Astrocyte (in vitro differentiated cells and primary cell): ENCODE data around the gene LCLAT1.
"Not testable (repeated sequence)": the region's sequence is repeated elsewhere in the genome, so short reads cannot be mapped to it uniquely, and the experiment has no call there.

Experiments used
- CTCF ChIP-seq: IDR thresholded peaks from 2 replicates; pipeline ENCODE4 v1.5.1; 2011; ENCODE audit warnings: low read depth, mild to moderate bottlenecking, inconsistent platforms, low read length, moderate library complexity; ENCODE audit not compliant: insufficient read depth
- EZH2 ChIP-seq: IDR thresholded peaks from 2 replicates; pipeline ENCODE4 v1.6.1; 2012; ENCODE audit warnings: mild to moderate bottlenecking, low read length, inconsistent platforms; ENCODE audit not compliant: insufficient read depth

GRCh38 chr2:30643013-30643412 is 196.0 kb downstream of the LCLAT1 start:
- not testable (repeated sequence) for TF ChIP-seq CTCF, EZH2
